Measurements from ENCODE around the gene ATAT1. TPM values are rescaled to one million over a fixed set of nuclear protein-coding genes. Genes with fewer than 3 reads are reported as not detected.
A peak's percentile ranks its signal among the peaks of the same experiment; 100 is the strongest.

Gene ATAT1
- polyA plus RNA-seq (2013, experiment 1 of 2) = 14.3 TPM
- 13.5 TPM for polyA plus RNA-seq (2013, experiment 2 of 2)

DNA sequence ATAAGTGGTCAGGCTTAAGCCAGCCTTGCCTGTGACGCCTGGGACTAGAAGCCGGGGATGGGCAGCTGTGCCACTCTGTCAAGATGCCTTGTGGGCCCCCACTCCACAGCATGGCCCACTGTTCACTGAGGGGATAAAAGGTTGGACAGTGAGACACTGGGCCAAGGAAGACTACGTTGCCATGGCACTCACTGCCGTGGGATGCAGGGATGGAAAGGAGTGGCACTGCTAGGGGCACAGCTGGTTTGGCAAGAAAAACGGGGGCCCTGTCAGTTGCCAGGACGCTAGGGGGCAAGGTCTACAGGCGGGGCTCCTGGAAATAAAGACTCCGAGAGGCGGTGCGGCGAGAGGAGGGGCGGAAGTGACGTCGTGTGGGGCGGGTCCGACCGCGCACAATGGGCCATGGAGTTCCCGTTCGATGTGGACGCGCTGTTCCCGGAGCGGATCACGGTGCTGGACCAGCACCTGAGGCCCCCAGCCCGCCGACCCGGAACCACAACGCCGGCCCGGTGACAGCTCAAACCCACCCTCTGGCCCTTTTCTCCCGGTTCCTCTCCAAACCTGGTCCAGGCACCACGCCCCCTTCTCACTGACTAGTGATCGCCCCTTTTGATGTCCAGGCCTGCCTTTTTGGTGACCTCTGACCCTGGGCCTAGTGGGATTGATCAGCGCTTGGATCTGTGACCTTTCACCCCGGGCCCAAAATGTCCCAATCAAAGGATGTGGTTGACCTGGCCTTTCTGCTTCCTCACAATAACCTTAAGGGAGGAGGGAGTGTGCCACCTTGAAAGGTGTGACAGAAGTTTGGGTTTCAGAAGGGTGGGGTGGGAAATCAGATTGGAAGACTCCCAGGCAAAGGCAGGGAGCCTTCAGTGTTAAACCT is at the start of gene ATAT1:
Gene ATAT1 (plus strand): TSS at position 391 of the 883 bp plus-strand sequence.
- H4K8ac ChIP-seq (ENCODE audit: low read length) = peak within 1 kb of the TSS; percentile 99
- H2AFZ ChIP-seq (ENCODE audit: low read depth, low read length) = peak within 1 kb of the TSS; percentile 39
- peaks cover 64 to 78% of the 10 kb centered on the region in 2 experiments for H3K36me3 ChIP-seq (ENCODE audit: control insufficient read depth in 1 of 2, insufficient read depth in 2 of 2, low read depth in 1 of 2, low read length in 2 of 2)
- 6% methylated on average over 36 of the region's 36 CpGs for WGBS
- H2BK120ac ChIP-seq (ENCODE audit: low read depth, low read length) = peak within 1 kb of the TSS; percentile 4
- H2BK5ac ChIP-seq (ENCODE audit: low read depth, low read length, poor library complexity, severe bottlenecking) = peak within 1 kb of the TSS; percentile 5
- H3K79me1 ChIP-seq (replicated peaks; ENCODE audit: low read length, poor library complexity, severe bottlenecking) = peaks cover 32% of the 10 kb centered on the region
- H3K9me3 ChIP-seq (ENCODE audit: control insufficient read depth, low read length) = no peaks in the 10 kb centered on the region
- H2AK5ac ChIP-seq (ENCODE audit: low read length, severe bottlenecking) = peak within 1 kb of the TSS; percentile 33
- peak within 1 kb of the TSS; percentile 82 for H3K4me2 ChIP-seq (ENCODE audit: low read length, poor library complexity, severe bottlenecking)
- peak within 1 kb of the TSS; percentile 43 for H3K27ac ChIP-seq (ENCODE audit: low read length, poor library complexity, severe bottlenecking)
- H3K9ac ChIP-seq (ENCODE audit: low read length) = peak within 1 kb of the TSS; percentile 96
- peaks cover 4% of the 10 kb centered on the region for H3K4me1 ChIP-seq (ENCODE audit: control insufficient read depth, insufficient read depth, low read depth, low read length)
- peak within 1 kb of the TSS; percentile 47 to 89 for H3K4ac ChIP-seq (ENCODE audit: low read depth in 1 of 2, low read length in 2 of 2)
- DNase-seq = peak; percentile 87
- no peaks in the 10 kb centered on the region for H3K27me3 ChIP-seq (ENCODE audit: control insufficient read depth in 1 of 2, insufficient read depth in 1 of 2, low read length in 2 of 2)
- H3K18ac ChIP-seq (ENCODE audit: low read depth in 1 of 2, low read length in 2 of 2) = peak within 1 kb of the TSS; percentile 83 to 88
- peak within 1 kb of the TSS in 1 of 2 experiments; percentile 67 for H3K14ac ChIP-seq (ENCODE audit: low read length in 2 of 2)
- H2BK12ac ChIP-seq (ENCODE audit: low read length in 2 of 2) = peak within 1 kb of the TSS in 1 of 2 experiments; percentile 25
- H4K91ac ChIP-seq (ENCODE audit: low read length) = peak within 1 kb of the TSS; percentile 93
- no peak within 1 kb of the TSS for H3K23ac ChIP-seq (ENCODE audit: low read length in 2 of 2)
- H2BK15ac ChIP-seq (ENCODE audit: low read depth, poor library complexity, severe bottlenecking) = peak within 1 kb of the TSS; percentile 93
- peak within 1 kb of the TSS; percentile 60 to 95 for H3K4me3 ChIP-seq (ENCODE audit: insufficient read depth in 1 of 2, low read depth in 1 of 2, low read length in 2 of 2)

- Histone ChIP-seq H4K91ac (ENCODE audit: low read length) (no peak overlapping the region), H3K4me2 (ENCODE audit: low read length, poor library complexity, severe bottlenecking) (no peak overlapping the region), H4K8ac (ENCODE audit: low read length) (no peak overlapping the region), H3K23ac (ENCODE audit: low read length in 2 of 2) (no peak overlapping the region), H2AK5ac (ENCODE audit: low read length, severe bottlenecking) (no peak overlapping the region), H3K27ac (ENCODE audit: low read length, poor library complexity, severe bottlenecking) (no peak overlapping the region), H2BK15ac (ENCODE audit: low read depth, poor library complexity, severe bottlenecking) (no peak overlapping the region), H3K4me1 (ENCODE audit: control insufficient read depth, insufficient read depth, low read depth, low read length) (peaks cover 3% of the 10 kb centered on the region), H3K79me1 (replicated peaks; ENCODE audit: low read length, poor library complexity, severe bottlenecking) (peaks cover 28% of the 10 kb centered on the region), H2BK5ac (ENCODE audit: low read depth, low read length, poor library complexity, severe bottlenecking) (no peak overlapping the region), H3K4me3 (ENCODE audit: insufficient read depth in 1 of 2, low read depth in 1 of 2, low read length in 2 of 2) (no peak overlapping the region), H2BK120ac (ENCODE audit: low read depth, low read length) (no peak overlapping the region), H2BK12ac (ENCODE audit: low read length in 2 of 2) (no peak overlapping the region), H3K9ac (ENCODE audit: low read length) (no peak overlapping the region), H3K36me3 (ENCODE audit: control insufficient read depth in 1 of 2, insufficient read depth in 2 of 2, low read depth in 1 of 2, low read length in 2 of 2) (peaks cover 51 to 77% of the 10 kb centered on the region in 2 experiments), H2AFZ (ENCODE audit: low read depth, low read length) (no peak overlapping the region), H3K14ac (ENCODE audit: low read length in 2 of 2) (no peak overlapping the region), H3K27me3 (ENCODE audit: control insufficient read depth in 1 of 2, insufficient read depth in 1 of 2, low read length in 2 of 2) (no peaks in the 10 kb centered on the region), H3K18ac (ENCODE audit: low read depth in 1 of 2, low read length in 2 of 2) (no peak overlapping the region), H3K4ac (ENCODE audit: low read depth in 1 of 2, low read length in 2 of 2) (no peak overlapping the region), H3K9me3 (ENCODE audit: control insufficient read depth, low read length) (no peaks in the 10 kb centered on the region)
- WGBS = 97% methylated on average over 8 of the region's 8 CpGs
- DNase-seq = no peak
These were observed 48.6 kb upstream of the ATAT1 start for GRCh38 chr6:30578051-30578450.

GRCh38 chr6:30583921-30584320 is 42.8 kb upstream of the ATAT1 start:
- no peak overlapping the region for H2AK5ac ChIP-seq (ENCODE audit: low read length, severe bottlenecking)
- H3K36me3 ChIP-seq (ENCODE audit: control insufficient read depth in 1 of 2, insufficient read depth in 2 of 2, low read depth in 1 of 2, low read length in 2 of 2) = peaks cover 85 to 93% of the 10 kb centered on the region in 2 experiments
- peaks cover 29% of the 10 kb centered on the region for H3K79me1 ChIP-seq (replicated peaks; ENCODE audit: low read length, poor library complexity, severe bottlenecking)
- H3K4ac ChIP-seq (ENCODE audit: low read depth in 1 of 2, low read length in 2 of 2) = no peak overlapping the region
- H4K91ac ChIP-seq (ENCODE audit: low read length) = no peak overlapping the region
- H2BK15ac ChIP-seq (ENCODE audit: low read depth, poor library complexity, severe bottlenecking) = no peak overlapping the region
- H2BK12ac ChIP-seq (ENCODE audit: low read length in 2 of 2) = no peak overlapping the region
- no peak overlapping the region for H3K14ac ChIP-seq (ENCODE audit: low read length in 2 of 2)
- H2BK5ac ChIP-seq (ENCODE audit: low read depth, low read length, poor library complexity, severe bottlenecking) = no peak overlapping the region
- H3K27me3 ChIP-seq (ENCODE audit: control insufficient read depth in 1 of 2, insufficient read depth in 1 of 2, low read length in 2 of 2) = no peaks in the 10 kb centered on the region
- peaks cover 1% of the 10 kb centered on the region for H3K4me1 ChIP-seq (ENCODE audit: control insufficient read depth, insufficient read depth, low read depth, low read length)
- H4K8ac ChIP-seq (ENCODE audit: low read length) = no peak overlapping the region
- H3K18ac ChIP-seq (ENCODE audit: low read depth in 1 of 2, low read length in 2 of 2) = no peak overlapping the region
- 94% methylated on average over 5 of the region's 5 CpGs for WGBS
- H3K4me2 ChIP-seq (ENCODE audit: low read length, poor library complexity, severe bottlenecking) = no peak overlapping the region
- no peak for DNase-seq
- no peak overlapping the region for H3K9ac ChIP-seq (ENCODE audit: low read length)
- H2AFZ ChIP-seq (ENCODE audit: low read depth, low read length) = no peak overlapping the region
- H3K23ac ChIP-seq (ENCODE audit: low read length in 2 of 2) = no peak overlapping the region
- H2BK120ac ChIP-seq (ENCODE audit: low read depth, low read length) = no peak overlapping the region
- no peak overlapping the region for H3K27ac ChIP-seq (ENCODE audit: low read length, poor library complexity, severe bottlenecking)
- H3K9me3 ChIP-seq (ENCODE audit: control insufficient read depth, low read length) = no peaks in the 10 kb centered on the region
- H3K4me3 ChIP-seq (ENCODE audit: insufficient read depth in 1 of 2, low read depth in 1 of 2, low read length in 2 of 2) = no peak overlapping the region

DNA sequence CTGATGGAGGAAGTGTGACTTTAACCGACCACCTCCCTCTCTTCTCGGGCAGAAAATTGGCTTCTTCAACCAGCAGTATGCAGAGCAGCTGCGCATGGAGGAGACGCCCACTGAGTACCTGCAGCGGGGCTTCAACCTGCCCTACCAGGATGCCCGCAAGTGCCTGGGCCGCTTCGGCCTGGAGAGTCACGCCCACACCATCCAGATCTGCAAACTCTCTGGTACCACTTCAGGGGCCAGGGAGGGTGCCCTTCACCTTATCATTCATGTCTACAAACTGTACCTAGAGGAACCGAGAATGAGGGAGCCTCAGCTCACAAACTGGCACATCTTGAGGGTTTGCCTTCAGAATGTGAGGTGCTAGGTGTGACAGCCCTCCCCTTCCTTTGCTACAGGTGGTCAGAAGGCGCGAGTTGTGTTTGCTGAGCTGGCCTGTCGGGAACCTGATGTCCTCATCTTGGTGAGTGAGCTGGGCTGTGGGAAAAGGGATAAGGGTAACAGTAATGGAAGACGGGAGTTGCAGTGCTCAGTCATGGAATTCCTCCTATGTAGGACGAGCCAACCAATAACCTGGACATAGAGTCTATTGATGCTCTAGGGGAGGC is 36.8 kb upstream of the ATAT1 start:
- Histone ChIP-seq H2BK5ac (ENCODE audit: low read depth, low read length, poor library complexity, severe bottlenecking) (no peak overlapping the region), H3K79me1 (replicated peaks; ENCODE audit: low read length, poor library complexity, severe bottlenecking) (peaks cover 20% of the 10 kb centered on the region), H4K8ac (ENCODE audit: low read length) (no peak overlapping the region), H3K36me3 (ENCODE audit: control insufficient read depth in 1 of 2, insufficient read depth in 2 of 2, low read depth in 1 of 2, low read length in 2 of 2) (peaks cover 70 to 94% of the 10 kb centered on the region in 2 experiments), H3K4ac (ENCODE audit: low read depth in 1 of 2, low read length in 2 of 2) (no peak overlapping the region), H2BK12ac (ENCODE audit: low read length in 2 of 2) (no peak overlapping the region), H3K4me2 (ENCODE audit: low read length, poor library complexity, severe bottlenecking) (no peak overlapping the region), H3K23ac (ENCODE audit: low read length in 2 of 2) (no peak overlapping the region), H3K27me3 (ENCODE audit: control insufficient read depth in 1 of 2, insufficient read depth in 1 of 2, low read length in 2 of 2) (no peaks in the 10 kb centered on the region), H2BK120ac (ENCODE audit: low read depth, low read length) (no peak overlapping the region), H3K4me1 (ENCODE audit: control insufficient read depth, insufficient read depth, low read depth, low read length) (peaks cover 3% of the 10 kb centered on the region), H3K27ac (ENCODE audit: low read length, poor library complexity, severe bottlenecking) (no peak overlapping the region), H3K18ac (ENCODE audit: low read depth in 1 of 2, low read length in 2 of 2) (no peak overlapping the region), H3K4me3 (ENCODE audit: insufficient read depth in 1 of 2, low read depth in 1 of 2, low read length in 2 of 2) (no peak overlapping the region), H2AFZ (ENCODE audit: low read depth, low read length) (no peak overlapping the region), H3K9me3 (ENCODE audit: control insufficient read depth, low read length) (no peaks in the 10 kb centered on the region), H2BK15ac (ENCODE audit: low read depth, poor library complexity, severe bottlenecking) (no peak overlapping the region), H4K91ac (ENCODE audit: low read length) (no peak overlapping the region), H3K14ac (ENCODE audit: low read length in 2 of 2) (no peak overlapping the region), H2AK5ac (ENCODE audit: low read length, severe bottlenecking) (no peak overlapping the region), H3K9ac (ENCODE audit: low read length) (peak overlapping the region; percentile 63)
- 98% methylated on average over 12 of the region's 15 CpGs for WGBS
- no peak for DNase-seq

Data from mesenchymal stem cell (in vitro differentiated cells and primary cell).